HG02840 (cell line): Measurements from ENCODE around the gene ASB8.
"Not testable (repeated sequence)": the region's sequence is repeated elsewhere in the genome, so short reads cannot be mapped to it uniquely, and the experiment has no call there.

Experiments
- ATAC-seq: cut with Tn5 transposase; IDR thresholded peaks from one replicate; pipeline ENCODE4 v1.9.1; 2021; ENCODE audit warnings: mild to moderate bottlenecking, moderate library complexity, moderate number of reproducible peaks; ENCODE audit not compliant: unreplicated experiment, low FRiP score

Gene ASB8

GRCh38 chr12:48183091-48183875 is 26.0 kb upstream of the ASB8 start, which contains the start of gene CCDC184:
TSS of gene CCDC184 (plus strand) at chr12:48183644. CDS start at chr12:48184123, 479 bp downstream.
- ATAC-seq, result peak; percentile 84

- no peak for ATAC-seq
Measured at GRCh38 chr12:48182631-48183030, 25.3 kb upstream of the ASB8 start.

DNA sequence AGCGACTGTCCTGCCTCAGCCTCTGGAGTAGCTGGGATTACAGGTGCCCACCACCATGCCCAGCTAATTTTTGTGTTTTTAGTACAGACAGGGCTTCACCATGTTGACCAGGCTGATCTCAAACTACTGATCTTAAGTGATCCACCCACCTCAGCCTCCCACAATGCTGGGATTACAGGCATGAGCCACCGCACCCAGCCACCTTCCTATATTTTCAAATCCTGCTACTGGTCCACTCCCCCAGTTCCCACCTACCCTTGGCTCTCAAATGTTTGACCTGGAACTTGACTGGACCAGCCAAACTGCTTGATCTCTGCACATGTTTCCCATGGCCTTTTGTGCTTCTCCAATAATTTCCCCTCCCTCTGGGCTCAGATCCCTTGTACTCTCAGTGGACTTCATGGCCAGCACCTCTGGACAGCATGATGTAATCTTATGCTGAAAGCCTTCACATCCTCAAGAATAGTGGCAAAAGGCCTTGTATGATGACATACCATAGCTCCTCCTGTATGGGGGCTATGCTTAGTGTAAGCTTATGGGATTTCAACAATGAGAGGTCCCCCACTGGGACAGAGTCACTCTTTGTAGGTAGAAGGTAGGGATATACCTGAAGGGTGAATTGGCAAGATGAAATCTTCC is 23.7 kb upstream of the ASB8 start:
- no peak for ATAC-seq

DNA sequence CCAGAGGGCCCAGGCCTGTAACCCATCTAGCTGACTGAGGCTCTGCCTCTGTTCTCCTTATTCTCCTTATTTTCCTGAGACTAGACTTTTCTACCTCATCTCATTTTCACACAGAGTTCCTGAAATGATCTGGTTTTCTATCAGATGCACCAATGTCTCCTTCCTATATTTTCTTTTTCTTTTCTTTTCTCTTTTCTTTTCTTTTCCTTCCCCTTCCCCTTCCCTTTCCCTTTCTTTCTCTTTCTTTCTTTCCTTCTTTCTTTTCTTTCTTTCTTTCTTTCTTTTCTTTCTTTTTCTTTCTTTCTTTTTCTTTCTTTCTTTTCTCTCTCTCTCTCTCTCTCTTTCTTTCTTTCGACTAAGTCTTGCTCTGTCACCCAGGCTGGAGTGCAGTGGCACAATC is 23.1 kb upstream of the ASB8 start:
- no peak for ATAC-seq

DNA sequence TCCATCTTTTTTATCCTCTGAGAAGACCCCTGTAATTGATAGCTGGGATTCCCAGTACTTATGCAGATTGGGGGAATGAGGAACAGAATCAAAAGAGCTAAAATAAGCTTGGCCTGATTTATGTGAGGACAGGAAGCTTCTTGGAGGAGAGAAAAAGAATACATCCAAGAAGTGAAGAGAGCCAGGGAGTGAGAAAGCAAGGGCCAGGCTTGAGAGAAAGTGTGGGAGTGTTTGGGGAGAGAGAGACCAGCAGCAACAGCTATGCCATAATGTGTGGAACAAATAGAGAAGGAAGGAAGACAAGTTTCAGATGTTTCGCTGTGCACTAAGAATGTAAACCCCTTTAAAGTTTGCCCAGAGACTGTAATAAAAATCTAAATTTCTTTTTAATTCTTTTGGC is 22.2 kb upstream of the ASB8 start:
- no peak for ATAC-seq

DNA sequence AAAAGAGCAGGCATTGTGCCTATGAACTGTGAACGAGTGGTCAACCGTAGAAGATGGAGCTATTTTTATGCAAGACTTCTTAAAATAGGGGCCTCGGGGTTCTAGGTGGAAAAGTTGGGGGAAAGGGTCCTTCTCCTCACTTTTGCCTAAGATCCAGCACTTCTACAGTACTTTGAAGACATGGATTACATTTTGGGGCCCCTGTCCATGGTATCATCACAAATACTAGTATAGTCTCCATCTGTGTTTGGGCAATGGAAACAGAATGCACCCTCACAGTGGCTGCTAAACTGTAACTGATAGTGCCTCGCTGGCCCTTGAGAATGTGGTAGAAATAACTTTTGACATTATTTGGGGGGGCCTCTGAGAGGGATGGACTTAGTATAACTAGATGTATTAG is 20.7 kb upstream of the ASB8 start:
- no peak for ATAC-seq

GRCh38 chr12:48176417-48176751 is 19.1 kb upstream of the ASB8 start:
- no peak for ATAC-seq

- no peak for ATAC-seq
Measured at GRCh38 chr12:48175613-48176416, 18.5 kb upstream of the ASB8 start.

- ATAC-seq, result no peak
Measured at GRCh38 chr12:48169011-48169410, 11.7 kb upstream of the ASB8 start.

DNA sequence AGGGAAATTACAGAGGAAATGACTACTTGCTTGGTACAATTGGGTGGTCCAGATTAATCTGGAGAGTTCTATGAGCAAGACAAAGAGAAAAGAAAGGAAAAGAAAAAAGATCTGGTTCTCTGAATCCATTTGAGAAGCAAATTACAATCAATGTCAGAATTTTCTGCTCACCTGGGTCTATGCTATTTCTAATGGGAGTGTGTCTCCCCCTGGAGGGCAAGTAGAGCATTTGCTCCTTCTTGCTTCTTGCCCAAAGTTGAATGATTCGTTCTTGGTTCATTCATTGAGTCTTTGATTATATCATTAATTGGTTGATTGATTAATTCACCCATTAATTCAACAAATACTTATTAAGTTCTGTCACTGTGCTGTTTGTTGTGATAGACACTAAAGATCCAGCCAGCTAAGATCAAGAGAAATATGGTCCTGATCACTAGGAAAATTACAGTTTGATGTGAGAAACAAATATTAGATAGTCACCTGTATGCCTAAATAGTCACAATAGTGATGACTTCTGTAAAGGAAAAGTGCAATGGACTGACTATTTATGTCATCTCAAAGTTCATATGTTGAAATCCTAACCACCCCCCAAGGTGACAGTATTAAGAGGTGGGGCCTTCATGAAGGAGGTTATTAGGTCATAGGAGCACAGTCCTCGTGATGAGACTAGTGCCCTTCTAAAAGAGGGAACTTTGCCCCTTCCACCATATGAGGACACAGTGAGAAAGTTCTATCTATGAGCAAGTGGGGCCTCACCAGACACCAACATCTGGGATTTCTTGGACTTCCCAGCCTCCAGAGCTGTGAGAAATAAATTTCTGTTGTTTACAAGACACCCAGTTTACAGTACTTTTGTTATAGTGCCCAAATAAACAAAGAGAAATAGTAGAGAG is 8.0 kb upstream of the ASB8 start:
- ATAC-seq, result no peak

DNA sequence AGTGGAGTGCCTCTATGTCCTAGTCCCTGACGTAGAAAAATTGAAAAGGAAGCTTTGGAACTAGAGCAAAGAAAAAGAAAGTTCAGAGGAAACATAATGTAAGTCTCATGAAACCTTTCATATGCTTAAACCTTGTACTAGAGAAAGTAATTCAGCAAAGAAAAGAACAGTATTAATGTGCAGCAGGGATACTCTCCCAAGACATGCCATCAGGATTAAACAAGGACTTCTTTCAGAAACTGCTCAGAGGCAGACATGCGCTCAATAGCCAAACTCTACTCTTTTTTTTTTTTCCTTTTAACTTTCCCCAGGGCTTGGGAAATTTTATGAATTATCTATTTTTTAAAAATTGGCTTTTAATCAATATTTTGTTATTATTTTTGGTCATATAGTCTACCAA is 7.1 kb upstream of the ASB8 start:
- no peak for ATAC-seq

DNA sequence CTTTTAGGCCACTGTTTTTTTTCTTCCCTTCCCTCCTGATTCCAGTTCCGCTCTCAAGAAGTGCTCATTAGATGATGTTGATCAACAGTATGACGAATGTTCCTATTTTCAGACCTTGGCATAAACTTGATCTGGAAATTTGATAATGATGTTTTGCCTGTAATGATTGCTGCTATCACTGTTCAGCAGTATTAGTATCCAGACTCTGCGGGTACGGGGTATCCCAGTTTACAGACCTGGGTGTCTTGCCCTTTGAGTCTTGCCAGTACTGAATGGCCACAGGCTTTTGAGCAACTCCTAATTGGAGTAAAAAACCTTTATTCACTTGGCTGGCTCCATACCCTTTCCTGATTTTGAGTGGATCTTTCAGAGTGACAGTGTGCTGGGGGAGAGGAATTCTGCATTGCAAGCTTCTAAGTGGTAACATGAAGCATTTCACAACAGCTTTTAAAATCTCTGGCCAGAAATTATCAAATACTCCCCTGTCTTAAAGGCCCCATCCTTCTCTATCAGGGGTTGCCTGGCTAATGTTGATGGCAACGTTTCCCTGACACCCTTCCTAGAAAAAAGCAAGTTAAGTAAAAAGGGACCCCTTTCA is 5.9 kb upstream of the ASB8 start:
- no peak for ATAC-seq

DNA sequence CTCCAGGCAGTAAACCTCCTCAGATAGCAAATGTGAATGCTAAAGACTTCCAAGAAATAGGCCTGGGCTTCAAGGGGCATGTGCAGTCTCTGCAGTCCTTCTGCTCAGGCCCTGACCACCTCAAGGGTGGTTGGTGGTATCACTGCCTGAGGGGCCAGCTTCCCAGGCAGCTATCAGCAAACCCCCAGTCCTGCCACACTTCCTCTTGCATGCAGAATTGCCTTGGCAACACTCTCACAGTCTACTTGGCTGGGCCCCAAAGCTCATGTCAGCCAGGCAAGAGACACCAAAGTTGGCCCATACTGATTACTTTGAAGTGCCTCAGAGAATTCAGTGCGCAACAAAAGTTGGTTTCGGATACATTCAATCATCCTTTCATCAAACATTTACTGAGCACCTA is 3.5 kb upstream of the ASB8 start:
- ATAC-seq, result no peak

DNA sequence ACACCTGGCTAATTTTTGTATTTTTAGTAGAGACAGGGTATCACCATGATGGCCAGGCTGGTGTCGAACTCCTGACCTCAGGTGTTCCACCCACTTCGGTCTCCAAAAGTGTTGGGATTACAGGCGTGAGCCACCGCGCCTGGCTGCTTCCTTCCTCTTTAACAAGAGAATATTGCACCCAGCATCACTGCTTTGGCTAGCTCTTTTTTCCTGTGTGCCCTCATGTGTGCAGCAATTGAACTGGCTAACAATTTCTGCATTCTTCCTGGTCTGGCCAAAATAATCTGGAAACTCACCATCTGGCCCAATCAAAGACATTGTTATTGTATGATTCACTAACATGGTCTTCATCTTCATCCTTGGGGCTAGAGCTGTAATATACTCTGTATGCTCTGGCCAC is 2.7 kb upstream of the ASB8 start:
- ATAC-seq, result no peak

DNA sequence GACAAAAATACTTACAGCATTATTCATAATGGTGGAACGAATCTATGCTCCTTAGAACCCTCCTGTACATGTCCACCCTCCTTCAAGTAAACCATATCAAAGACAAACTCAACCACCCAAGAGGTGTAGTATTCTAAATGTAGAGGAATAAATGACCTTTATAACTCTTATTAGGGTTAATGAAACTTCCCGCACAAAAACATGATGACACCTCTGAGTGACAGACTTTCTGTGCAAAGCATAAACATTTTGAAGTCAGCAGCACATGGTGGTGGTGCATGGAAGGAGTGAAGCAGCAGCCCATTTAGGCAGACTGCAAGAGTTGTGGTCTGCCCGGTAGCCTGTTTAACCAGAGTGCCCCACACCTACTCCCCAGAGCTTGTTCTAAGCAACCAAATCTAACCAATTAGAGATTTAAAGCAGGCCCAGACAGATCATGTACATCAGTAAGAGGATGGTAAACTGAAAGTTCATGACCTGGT is 615 bp upstream of the ASB8 start:
- peak; percentile 2 for ATAC-seq

DNA sequence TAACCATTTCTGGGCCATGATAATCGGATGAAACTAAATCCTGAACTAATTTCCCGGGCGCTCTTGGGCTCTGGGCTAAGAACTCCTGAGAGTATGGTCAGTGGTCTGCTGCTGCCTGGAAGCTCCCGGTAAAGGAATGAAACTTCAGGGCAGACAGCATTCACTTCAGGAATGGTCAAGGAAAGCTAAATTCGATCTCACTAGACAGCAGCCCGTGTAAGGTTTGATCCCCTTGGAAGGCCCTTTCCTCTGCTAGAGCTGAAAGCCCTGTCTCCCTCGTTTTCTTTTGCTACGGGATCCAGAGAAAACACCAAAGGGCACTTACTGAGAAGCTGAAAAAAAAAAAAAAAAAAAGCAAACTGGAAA is 680 bp downstream of the ASB8 start:
- no peak for ATAC-seq

DNA sequence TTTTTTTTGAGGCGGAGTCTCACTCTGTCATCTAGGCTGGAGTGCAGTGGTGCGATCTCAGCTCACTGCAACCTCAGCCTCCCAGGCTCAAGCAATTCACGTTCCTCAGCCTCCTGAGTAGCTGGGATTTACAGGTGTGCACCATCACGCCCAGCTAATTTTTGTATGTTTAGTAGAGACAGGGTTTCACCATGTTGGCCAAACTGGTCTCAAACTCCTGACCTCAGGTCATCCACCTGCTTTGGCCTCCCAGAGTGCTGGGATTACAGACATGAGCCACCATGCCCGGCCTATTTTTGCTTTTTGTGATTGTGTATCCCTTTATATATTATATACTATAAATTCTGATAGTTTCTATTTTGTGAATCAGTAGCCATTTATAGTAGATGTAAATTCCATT is 1.5 kb downstream of the ASB8 start:
- not testable (repeated sequence) for ATAC-seq

GRCh38 chr12:48151103-48151771 is 6.1 kb downstream of the ASB8 start:
- no peak for ATAC-seq

DNA sequence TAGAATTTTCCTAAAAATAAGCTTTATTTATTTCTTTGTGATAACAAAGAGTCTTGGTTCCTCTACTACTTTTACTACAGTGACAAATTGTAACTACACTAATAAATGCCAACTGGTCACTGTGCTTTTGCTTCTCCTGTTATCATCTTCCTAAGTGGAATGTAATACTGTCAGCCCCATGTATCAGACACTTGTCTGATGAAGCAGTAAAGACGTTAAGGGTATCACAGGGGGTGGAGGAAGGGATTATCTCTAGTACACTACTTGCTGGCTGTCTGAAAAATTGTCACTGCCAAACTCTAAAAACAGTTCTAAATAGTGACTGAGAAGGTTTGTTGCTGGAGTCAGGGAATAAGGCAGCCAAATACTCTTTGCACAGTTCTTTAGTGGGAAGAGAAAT is 11.3 kb downstream of the ASB8 start:
- no peak for ATAC-seq
